HCT116 (cell line): ENCODE results near the gene AKAP5.

Experiments
- ATF3 ChIP-seq: IDR thresholded peaks from 2 replicates; pipeline ENCODE4 v1.6.1; 2012
- EZH2 ChIP-seq: fragments of 200-600 bp; sonication (generic); IDR thresholded peaks from 2 replicates; pipeline ENCODE4 v1.6.1; 2017; ENCODE audit warnings: antibody characterized with exemption, mixed run types
- EZH2phosphoT487 ChIP-seq: fragments of 200-600 bp; IDR thresholded peaks from 2 replicates; pipeline ENCODE4 v1.6.1; 2018; ENCODE audit warnings: antibody characterized with exemption, borderline replicate concordance
- MAX ChIP-seq: IDR thresholded peaks from 2 replicates; pipeline ENCODE4 v1.6.1; 2012
- POLR2A ChIP-seq: IDR thresholded peaks from 2 replicates; pipeline ENCODE4 v1.7.0; 2011; ENCODE audit warnings: borderline replicate concordance; ENCODE audit not compliant: insufficient read depth, insufficient read length; ENCODE audit errors: extremely low read depth
- POLR2AphosphoS5 ChIP-seq: IDR thresholded peaks from 2 replicates; pipeline ENCODE4 v1.6.1; 2011; ENCODE audit warnings: mild to moderate bottlenecking, low read depth, low read length, moderate library complexity
- RAD21 ChIP-seq: IDR thresholded peaks from 2 replicates; pipeline ENCODE4 v1.6.1; 2012; ENCODE audit warnings: low read depth, mild to moderate bottlenecking
- SP1 ChIP-seq: IDR thresholded peaks from 2 replicates; pipeline ENCODE4 v1.6.1; 2012; ENCODE audit warnings: low read depth
- YY1 ChIP-seq: IDR thresholded peaks from 2 replicates; pipeline ENCODE4 v1.6.1; 2011; ENCODE audit warnings: low read length, low read depth, moderate library complexity, mild to moderate bottlenecking; ENCODE audit not compliant: insufficient replicate concordance; ENCODE audit errors: extremely low read depth
- TF ChIP-seq, protein P1 (sequence below), 3 experiments: fragments of 200-600 bp in 1 of 3; sonication (generic) in 1 of 3; IDR thresholded peaks in 2 of 3; conservative IDR thresholded peaks in 1 of 3; 2 replicates each; pipeline ENCODE4 v1.5.1; 2012 to 2017; ENCODE audit warnings: low read depth in 2 of 3, low read length in 2 of 3, antibody characterized with exemption in 1 of 3, borderline replicate concordance in 1 of 3, control low read depth in 1 of 3, mild to moderate bottlenecking in 1 of 3, mixed read lengths in 1 of 3, mixed run types in 1 of 3, moderate library complexity in 1 of 3; ENCODE audit not compliant: insufficient read depth in 1 of 3
- TF ChIP-seq, protein P2 (sequence below): IDR thresholded peaks from 2 replicates; pipeline ENCODE4 v1.6.1; 2012; ENCODE audit warnings: low read depth

DNA sequence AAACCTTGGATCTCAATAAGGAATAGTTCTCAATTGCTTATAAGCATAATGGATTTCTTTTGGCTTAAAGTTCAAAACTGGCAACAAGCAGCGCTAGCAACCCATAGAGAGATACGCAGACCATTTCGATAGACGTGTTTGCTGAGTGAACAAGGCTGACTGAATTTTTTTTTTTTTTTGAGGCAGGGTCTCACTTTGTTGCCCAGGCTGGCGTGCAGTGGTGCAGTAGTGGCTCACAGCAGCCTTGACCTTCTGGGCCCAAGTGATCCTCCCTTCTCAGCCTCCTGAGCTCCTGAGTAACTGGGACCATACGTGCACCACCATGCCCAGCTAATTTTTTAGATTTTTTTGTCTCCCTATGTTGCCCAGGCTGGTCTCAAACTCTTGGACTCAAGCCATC lies 1.4 kb upstream of the AKAP5 start:
- TF ChIP-seq POLR2A (no peak), SP1 (no peak), YY1 (no peak), ATF3 (no peak), POLR2AphosphoS5 (no peak), RAD21 (no peak), EZH2phosphoT487 (no peak), EZH2 (no peak), MAX (no peak)
- TF ChIP-seq, protein P1, sequence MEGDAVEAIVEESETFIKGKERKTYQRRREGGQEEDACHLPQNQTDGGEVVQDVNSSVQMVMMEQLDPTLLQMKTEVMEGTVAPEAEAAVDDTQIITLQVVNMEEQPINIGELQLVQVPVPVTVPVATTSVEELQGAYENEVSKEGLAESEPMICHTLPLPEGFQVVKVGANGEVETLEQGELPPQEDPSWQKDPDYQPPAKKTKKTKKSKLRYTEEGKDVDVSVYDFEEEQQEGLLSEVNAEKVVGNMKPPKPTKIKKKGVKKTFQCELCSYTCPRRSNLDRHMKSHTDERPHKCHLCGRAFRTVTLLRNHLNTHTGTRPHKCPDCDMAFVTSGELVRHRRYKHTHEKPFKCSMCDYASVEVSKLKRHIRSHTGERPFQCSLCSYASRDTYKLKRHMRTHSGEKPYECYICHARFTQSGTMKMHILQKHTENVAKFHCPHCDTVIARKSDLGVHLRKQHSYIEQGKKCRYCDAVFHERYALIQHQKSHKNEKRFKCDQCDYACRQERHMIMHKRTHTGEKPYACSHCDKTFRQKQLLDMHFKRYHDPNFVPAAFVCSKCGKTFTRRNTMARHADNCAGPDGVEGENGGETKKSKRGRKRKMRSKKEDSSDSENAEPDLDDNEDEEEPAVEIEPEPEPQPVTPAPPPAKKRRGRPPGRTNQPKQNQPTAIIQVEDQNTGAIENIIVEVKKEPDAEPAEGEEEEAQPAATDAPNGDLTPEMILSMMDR (IDR thresholded peaks at IDR 0.05 in 2 of 3, conservative IDR thresholded peaks at IDR 0.05 in 1 of 3; ENCODE audit: borderline replicate concordance in 1 of 3, insufficient read depth in 1 of 3, low read depth in 2 of 3, low read length in 2 of 3): no peak
- TF ChIP-seq, protein P2, sequence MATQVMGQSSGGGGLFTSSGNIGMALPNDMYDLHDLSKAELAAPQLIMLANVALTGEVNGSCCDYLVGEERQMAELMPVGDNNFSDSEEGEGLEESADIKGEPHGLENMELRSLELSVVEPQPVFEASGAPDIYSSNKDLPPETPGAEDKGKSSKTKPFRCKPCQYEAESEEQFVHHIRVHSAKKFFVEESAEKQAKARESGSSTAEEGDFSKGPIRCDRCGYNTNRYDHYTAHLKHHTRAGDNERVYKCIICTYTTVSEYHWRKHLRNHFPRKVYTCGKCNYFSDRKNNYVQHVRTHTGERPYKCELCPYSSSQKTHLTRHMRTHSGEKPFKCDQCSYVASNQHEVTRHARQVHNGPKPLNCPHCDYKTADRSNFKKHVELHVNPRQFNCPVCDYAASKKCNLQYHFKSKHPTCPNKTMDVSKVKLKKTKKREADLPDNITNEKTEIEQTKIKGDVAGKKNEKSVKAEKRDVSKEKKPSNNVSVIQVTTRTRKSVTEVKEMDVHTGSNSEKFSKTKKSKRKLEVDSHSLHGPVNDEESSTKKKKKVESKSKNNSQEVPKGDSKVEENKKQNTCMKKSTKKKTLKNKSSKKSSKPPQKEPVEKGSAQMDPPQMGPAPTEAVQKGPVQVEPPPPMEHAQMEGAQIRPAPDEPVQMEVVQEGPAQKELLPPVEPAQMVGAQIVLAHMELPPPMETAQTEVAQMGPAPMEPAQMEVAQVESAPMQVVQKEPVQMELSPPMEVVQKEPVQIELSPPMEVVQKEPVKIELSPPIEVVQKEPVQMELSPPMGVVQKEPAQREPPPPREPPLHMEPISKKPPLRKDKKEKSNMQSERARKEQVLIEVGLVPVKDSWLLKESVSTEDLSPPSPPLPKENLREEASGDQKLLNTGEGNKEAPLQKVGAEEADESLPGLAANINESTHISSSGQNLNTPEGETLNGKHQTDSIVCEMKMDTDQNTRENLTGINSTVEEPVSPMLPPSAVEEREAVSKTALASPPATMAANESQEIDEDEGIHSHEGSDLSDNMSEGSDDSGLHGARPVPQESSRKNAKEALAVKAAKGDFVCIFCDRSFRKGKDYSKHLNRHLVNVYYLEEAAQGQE: no peak
